WI38 (cell line): Measurements from ENCODE around the gene LCE7A.

Experiments
- H3K4me3 ChIP-seq: 2 replicates; pipeline ENCODE4 v1.5.1; 2011; ENCODE audit warnings: low read depth, mild to moderate bottlenecking, control low read depth, low read length
- TF ChIP-seq, protein P1 (sequence below): IDR thresholded peaks from 2 replicates; pipeline ENCODE4 v1.5.1; 2012; ENCODE audit warnings: low read depth, mild to moderate bottlenecking, control low read depth, low read length

The LCE7A gene

DNA sequence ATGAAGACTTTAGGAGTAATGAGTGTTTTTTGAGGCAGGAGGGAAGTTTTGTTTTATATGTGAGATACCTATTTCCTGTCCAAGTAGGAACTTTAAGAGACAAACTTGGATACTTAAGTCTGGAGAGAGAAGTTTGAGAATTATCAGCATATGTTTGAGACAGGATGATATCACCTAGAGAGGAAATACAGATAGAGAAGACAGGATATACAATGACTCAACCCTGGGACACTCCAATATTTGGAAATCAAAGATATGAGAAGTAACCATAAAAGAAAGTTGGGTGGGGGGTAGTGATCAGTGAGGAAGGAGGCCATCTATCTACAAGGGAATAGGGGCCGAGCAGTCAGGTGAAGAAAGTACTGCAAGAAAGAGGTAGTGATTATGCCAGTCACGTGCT, 6.5 kb downstream of the LCE7A start:
- H3K4me3 ChIP-seq = no peak overlapping the region
- TF ChIP-seq, protein P1, sequence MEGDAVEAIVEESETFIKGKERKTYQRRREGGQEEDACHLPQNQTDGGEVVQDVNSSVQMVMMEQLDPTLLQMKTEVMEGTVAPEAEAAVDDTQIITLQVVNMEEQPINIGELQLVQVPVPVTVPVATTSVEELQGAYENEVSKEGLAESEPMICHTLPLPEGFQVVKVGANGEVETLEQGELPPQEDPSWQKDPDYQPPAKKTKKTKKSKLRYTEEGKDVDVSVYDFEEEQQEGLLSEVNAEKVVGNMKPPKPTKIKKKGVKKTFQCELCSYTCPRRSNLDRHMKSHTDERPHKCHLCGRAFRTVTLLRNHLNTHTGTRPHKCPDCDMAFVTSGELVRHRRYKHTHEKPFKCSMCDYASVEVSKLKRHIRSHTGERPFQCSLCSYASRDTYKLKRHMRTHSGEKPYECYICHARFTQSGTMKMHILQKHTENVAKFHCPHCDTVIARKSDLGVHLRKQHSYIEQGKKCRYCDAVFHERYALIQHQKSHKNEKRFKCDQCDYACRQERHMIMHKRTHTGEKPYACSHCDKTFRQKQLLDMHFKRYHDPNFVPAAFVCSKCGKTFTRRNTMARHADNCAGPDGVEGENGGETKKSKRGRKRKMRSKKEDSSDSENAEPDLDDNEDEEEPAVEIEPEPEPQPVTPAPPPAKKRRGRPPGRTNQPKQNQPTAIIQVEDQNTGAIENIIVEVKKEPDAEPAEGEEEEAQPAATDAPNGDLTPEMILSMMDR = no peak

DNA sequence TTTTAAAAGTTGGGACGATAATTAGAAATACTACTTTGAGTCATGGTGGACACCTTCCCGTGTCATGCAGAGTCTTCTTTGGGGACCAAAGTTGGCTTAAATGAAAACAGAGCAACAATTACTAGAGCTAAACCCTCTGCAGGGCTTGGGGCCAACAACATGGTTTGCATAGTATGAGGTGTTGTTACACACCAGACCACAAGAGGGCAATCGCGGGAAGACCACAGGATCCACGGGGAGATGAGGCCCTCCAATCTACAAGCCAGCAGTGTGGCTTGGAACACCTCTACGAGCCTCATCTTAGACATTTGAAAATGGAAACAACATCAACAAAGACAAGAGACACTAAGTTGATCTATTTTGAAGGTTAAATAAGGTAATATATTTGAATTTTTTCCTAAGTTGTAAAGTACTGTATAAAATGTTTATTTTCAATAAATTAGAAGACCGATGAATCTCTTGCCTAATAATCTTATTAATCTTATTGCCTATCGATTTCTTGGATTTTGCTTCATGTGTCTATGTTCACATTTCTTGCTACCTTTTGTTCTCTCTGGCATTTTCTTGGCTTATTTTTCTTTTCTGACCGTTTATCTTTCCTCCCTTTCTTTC, 10.1 kb downstream of the LCE7A start:
- TF ChIP-seq, protein P1 = peak; percentile 68

DNA sequence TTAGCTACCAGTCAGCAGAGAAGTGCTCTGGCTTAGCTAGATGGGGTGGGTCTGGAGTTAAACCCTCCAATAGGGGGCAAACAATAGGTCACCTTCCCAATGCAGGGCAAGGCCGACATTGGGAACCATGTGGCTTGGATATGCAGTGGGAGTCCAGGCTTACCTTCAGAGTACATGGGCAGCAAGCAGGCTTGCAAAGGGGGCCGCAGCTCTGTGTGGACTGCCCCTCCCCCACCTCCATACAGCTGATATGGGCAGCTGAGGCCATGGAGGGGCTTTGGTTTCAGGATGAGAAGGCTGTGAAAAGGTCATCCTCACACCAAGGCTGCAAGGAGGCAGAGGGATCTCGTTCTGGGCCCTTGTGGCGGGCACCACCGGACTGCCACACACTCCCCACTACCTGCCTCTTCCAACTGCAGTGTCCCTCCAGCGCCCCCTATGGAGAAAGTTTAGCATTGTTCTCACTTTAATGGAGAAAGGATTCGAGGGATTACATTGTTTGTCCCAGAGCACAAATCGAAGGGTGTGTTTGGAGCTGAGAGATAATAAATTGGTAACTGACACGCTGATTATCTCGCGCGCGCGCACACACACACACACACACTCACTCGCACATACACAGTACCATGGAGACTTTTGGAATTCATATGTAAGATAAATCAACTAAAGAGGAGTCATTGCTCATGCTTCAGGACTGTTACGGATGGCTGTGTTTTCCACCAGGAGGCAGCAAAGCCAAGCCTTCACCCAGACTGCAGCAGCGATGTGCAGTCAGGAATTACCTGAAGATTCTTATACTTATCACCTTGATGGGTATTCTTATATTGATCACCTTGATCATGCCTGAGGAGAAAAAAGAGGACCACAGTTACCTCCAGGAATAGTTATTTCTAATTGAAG, 11.3 kb downstream of the LCE7A start:
- TF ChIP-seq, protein P1 = no peak
- no peak overlapping the region for H3K4me3 ChIP-seq

More for the DNA sequence above, 10.1 kb downstream of the LCE7A start:
- no peak overlapping the region for H3K4me3 ChIP-seq

DNA sequence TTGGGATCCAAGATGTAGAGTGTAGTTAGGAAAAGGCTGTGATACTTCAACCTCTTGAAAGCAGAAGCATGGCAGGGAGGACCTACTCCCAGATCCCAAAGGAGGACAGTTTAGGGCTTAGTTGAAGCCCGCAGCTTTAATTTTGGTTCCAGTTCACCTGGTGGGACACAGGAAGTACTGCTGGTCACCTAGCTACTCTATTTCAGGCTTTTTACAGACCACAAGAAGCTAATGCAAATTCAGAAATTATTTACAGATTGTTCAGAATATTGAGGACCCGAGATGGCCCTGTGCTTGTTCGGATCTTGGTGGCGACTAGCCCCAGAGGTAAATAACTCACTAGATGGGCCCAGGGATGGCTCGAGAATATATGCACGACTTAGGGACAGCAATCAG, 11.9 kb downstream of the LCE7A start:
- H3K4me3 ChIP-seq = no peak overlapping the region
- TF ChIP-seq, protein P1 = no peak

DNA sequence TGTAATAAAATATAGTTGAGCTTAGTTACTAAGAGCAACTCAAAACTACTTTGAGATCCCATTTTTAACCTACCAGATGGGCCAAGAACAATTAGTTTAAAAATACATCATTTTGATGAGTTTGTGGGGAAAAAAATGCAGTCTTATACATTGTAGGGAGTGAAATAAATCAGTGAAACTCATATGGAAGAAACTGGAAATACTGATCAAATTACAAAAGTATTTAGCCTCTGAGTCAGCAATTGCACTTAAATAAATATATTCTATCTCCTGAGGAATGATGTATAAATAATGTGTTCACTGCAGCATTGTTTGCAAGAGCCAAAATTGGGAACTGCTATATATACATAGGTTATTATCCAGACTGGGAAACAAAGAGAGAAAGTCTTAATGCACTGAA, 13.7 kb downstream of the LCE7A start:
- H3K4me3 ChIP-seq = no peak overlapping the region
- TF ChIP-seq, protein P1 = no peak

DNA sequence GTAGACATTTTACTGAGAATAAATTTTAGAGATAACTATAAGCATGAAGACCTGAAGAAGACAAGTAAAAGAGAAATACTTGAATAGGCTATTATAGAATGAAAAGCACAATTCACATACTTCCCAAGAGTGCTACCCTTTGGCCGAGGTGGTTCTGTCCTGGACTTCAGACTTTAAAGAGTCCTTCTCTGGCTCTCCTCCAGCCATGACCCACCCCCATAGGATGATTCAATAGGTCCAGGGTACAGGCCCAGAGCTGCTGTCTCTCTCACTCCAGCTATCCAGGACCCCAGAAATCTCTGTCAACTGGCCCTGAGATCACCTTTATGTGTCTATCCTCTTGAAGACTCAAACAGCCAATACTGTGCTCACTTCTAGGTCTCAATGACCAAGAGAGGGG, 17.0 kb downstream of the LCE7A start:
- no peak overlapping the region for H3K4me3 ChIP-seq
- TF ChIP-seq, protein P1 = no peak

DNA sequence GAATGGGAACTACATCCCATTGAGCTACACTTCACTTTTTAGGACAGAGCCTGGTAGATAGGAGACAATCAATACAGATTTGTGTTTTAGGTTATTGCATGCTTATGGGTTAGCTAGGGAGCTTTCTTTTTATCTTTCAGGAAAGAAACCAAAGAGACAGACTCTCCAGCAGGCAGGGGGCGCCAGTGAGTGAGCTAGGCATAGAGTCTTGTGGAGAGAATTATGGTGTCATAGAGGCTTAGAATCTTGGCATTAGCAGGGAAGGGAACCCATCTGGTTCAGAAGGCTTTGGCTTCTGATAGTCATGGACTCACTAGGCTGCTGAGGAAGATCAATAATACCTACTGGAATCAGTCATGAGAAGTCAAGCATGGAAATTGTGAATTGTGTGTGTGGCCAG, 18.2 kb downstream of the LCE7A start, which contains the start of gene SMCP:
TSS of gene SMCP (plus strand) at position 281 of the 400 bp plus-strand sequence. CDS start 6,101 bp downstream, outside the sequence.
- TF ChIP-seq, protein P1 = no peak
- no peak within 1 kb of the TSS for H3K4me3 ChIP-seq
